OCI-LY3 (cell line): ENCODE results near the gene XXYLT1.

Experiments
- CTCF ChIP-seq: fragments of 200-600, 300-600 bp; sonication (generic); IDR thresholded peaks from 2 replicates; pipeline ENCODE4 v1.5.1; 2014; ENCODE audit warnings: antibody characterized with exemption, low read length, low read depth
- EZH2phosphoT487 ChIP-seq: fragments of 200-600 bp; shearing (Covaris generic); IDR thresholded peaks from 2 replicates; pipeline ENCODE4 v1.6.1; 2018; ENCODE audit warnings: antibody characterized with exemption, mixed run types, low read depth

- TF ChIP-seq CTCF (no peak), EZH2phosphoT487 (no peak)
Measured at GRCh38 chr3:195065864-195066185, 205.1 kb downstream of the XXYLT1 start.
